A549 (cell line): ENCODE data around the gene MVB12B. TPM values are rescaled to one million over a fixed set of nuclear protein-coding genes. Genes with fewer than 3 reads are reported as not detected.

Experiments
- ATAC-seq, 2 experiments: fragments of 200-7000 bp in 1 of 2; fragments of >200 bp in 1 of 2; cut with Nextera tagmentation in 1 of 2; cut with Tn5 transposase in 1 of 2; 3 replicates each; pipeline versions ENCODE4 v1.8.0 to v1.9.1; 2018 to 2020; ENCODE audit warnings: mild to moderate bottlenecking in 1 of 2, moderate library complexity in 1 of 2
- CTCF ChIA-PET: fragments of 300-600 bp; sonication (Branson Sonifier 250); formaldehyde crosslinking; extraction: SDS; loops from one replicate; lab custom pipeline; 2021; ENCODE audit warnings: antibody characterized with exemption, inconsistent platforms; lab: Yijun Ruan, JAX
- POLR2A ChIA-PET: fragments of 350-600 bp; formaldehyde crosslinking; extraction: SDS; loops from one replicate; lab custom pipeline; 2021; ENCODE audit warnings: antibody characterized with exemption, inconsistent platforms; lab: Yijun Ruan, JAX
- DNase-seq, 2 experiments: peaks; one replicate each; pipeline versions ENCODE4 v3.0.0 to v3.0.0-alpha.2; 2011 to 2016; ENCODE audit warnings: low read depth in 1 of 2, low spot score in 1 of 2
- FAIRE-seq: peaks from 2 replicates; lab custom pipeline; 2011; peaks lifted over from hg19 to GRCh38; lab: Jason Lieb, UNC
- H3K27ac ChIP-seq, 2 experiments: fragments of >200 bp; sonication (Bioruptor Twin); formaldehyde crosslinking; 3 replicates each; pipeline ENCODE4 v1.5.1; 2016 to 2017
- H3K4me1 ChIP-seq: fragments of >200 bp; sonication (Bioruptor Twin); formaldehyde crosslinking; 3 replicates; pipeline ENCODE4 v1.6.1; 2016
- H3K4me2 ChIP-seq: fragments of >200 bp; sonication (Bioruptor Twin); formaldehyde crosslinking; 3 replicates; pipeline ENCODE4 v1.6.1; 2016
- H3K4me3 ChIP-seq: fragments of >200 bp; sonication (Bioruptor Twin); formaldehyde crosslinking; 3 replicates; pipeline ENCODE4 v1.5.1; 2016
- H3K9me3 ChIP-seq: fragments of >200 bp; sonication (Bioruptor Twin); formaldehyde crosslinking; 3 replicates; pipeline ENCODE4 v1.6.1; 2016
- CBX2 ChIP-seq: fragments of 200-600 bp; sonication (generic); IDR thresholded peaks from 2 replicates; pipeline ENCODE4 v1.6.1; 2016; ENCODE audit warnings: low read depth, mild to moderate bottlenecking, borderline replicate concordance
- EHF ChIP-seq: fragments of 250-450 bp; sonication (Bioruptor Pico); IDR thresholded peaks from 2 replicates; pipeline ENCODE4 v1.5.0; 2020; ENCODE audit warnings: mild to moderate bottlenecking
- EHMT2 ChIP-seq: fragments of 200-600 bp; sonication (generic); IDR thresholded peaks from 2 replicates; pipeline ENCODE4 v1.6.1; 2016; ENCODE audit warnings: antibody characterized with exemption, low read depth, mild to moderate bottlenecking, moderate library complexity
- EP300 ChIP-seq, 2 experiments: fragments of >200 bp; sonication (Bioruptor Twin); formaldehyde crosslinking; IDR thresholded peaks; 2 replicates in 1 of 2; 3 replicates in 1 of 2; pipeline ENCODE4 v1.6.1; 2016 to 2017
- FOSL2 ChIP-seq, 2 experiments: fragments of 450-650 bp in 1 of 2; fragments of >200 bp in 1 of 2; sonication (Bioruptor Twin) in 1 of 2; formaldehyde crosslinking; IDR thresholded peaks; 2 replicates each; pipeline versions ENCODE4 v1.5.0 to v1.6.1; 2016 to 2020; ENCODE audit warnings: mild to moderate bottlenecking in 1 of 2, moderate library complexity in 1 of 2
- GATA3 ChIP-seq: IDR thresholded peaks from 2 replicates; pipeline ENCODE4 v1.6.1; 2012; ENCODE audit warnings: borderline replicate concordance
- HOXB5 ChIP-seq: fragments of 250-450 bp; sonication (Bioruptor Pico); IDR thresholded peaks from 2 replicates; pipeline ENCODE4 v1.5.0; 2020; ENCODE audit warnings: mild to moderate bottlenecking, moderate library complexity
- KDM5A ChIP-seq: fragments of 200-600 bp; sonication (generic); IDR thresholded peaks from 2 replicates; pipeline ENCODE4 v1.6.1; 2016; ENCODE audit warnings: antibody characterized with exemption, mild to moderate bottlenecking
- NR3C1 ChIP-seq: fragments of >200 bp; sonication (Bioruptor Twin); formaldehyde crosslinking; IDR thresholded peaks from 3 replicates; pipeline ENCODE4 v1.6.1; 2017
- RAD21 ChIP-seq, 2 experiments: fragments of >200 bp in 1 of 2; sonication (Bioruptor Twin) in 1 of 2; formaldehyde crosslinking in 1 of 2; IDR thresholded peaks in 1 of 2; conservative IDR thresholded peaks in 1 of 2; 2 replicates in 1 of 2; 3 replicates in 1 of 2; pipeline ENCODE4 v1.6.1; 2012 to 2018; ENCODE audit warnings: inconsistent platforms in 1 of 2
- RARB ChIP-seq: fragments of 250-450 bp; sonication (Bioruptor Pico); IDR thresholded peaks from 2 replicates; pipeline ENCODE4 v1.8.0; 2021; ENCODE audit warnings: mild to moderate bottlenecking, moderate library complexity
- SMC3 ChIP-seq: fragments of >200 bp; sonication (Bioruptor Twin); formaldehyde crosslinking; IDR thresholded peaks from 3 replicates; pipeline ENCODE4 v1.6.1; 2018; ENCODE audit warnings: inconsistent platforms
- SREBF2 ChIP-seq: fragments of 450-650 bp; IDR thresholded peaks from 2 replicates; pipeline ENCODE4 v1.6.1; 2014; ENCODE audit warnings: mild to moderate bottlenecking, moderate library complexity
- ZFP36 ChIP-seq: fragments of 450-650 bp; IDR thresholded peaks from 2 replicates; pipeline ENCODE4 v1.6.1; 2014; ENCODE audit warnings: borderline replicate concordance; ENCODE audit not compliant: partially characterized antibody
- ZNF302 ChIP-seq: fragments of 250-450 bp; sonication (Bioruptor Pico); IDR thresholded peaks from 2 replicates; pipeline ENCODE4 v1.9.0; 2021; ENCODE audit warnings: inconsistent platforms, mild to moderate bottlenecking, moderate library complexity
- WGBS: methylation state at CpG from one replicate; pipeline ENCODE4 v1.1.6; 2017; ENCODE audit errors: missing lambda C conversion rate; 5-methylcytosine and 5-hydroxymethylcytosine counted together
- polyA plus RNA-seq, 4 experiments: library from polyadenylated mRNA; depleted of rRNA in 3 of 4; stranded (reverse); fragments of >200 nt; fragmentation: RNase III in 1 of 4; extraction: RNeasy Plus Mini Kit Qiagen cat#74134 plus additional on column Dnase treatment in 1 of 4; gene quantifications; 2 replicates in 3 of 4; 3 replicates in 1 of 4; pipeline ENCODE4 v1.2.3, GENCODE V29; 2011 to 2017
- TF ChIP-seq, protein P1 (sequence below): IDR thresholded peaks from 2 replicates; pipeline ENCODE4 v1.6.1; 2012
- TF ChIP-seq, protein P2 (sequence below): IDR thresholded peaks from 2 replicates; pipeline ENCODE4 v1.6.1; 2012; ENCODE audit warnings: low read depth, borderline replicate concordance
- TF ChIP-seq, protein P3 (sequence below): fragments of 250-450 bp; sonication (Bioruptor Pico); IDR thresholded peaks from 2 replicates; pipeline ENCODE4 v1.5.0; 2020; ENCODE audit warnings: low read depth, mild to moderate bottlenecking, moderate library complexity

MVB12B gene
- polyA plus RNA-seq, 2 of the 4 experiments (the other 2 are of a cell fraction), result 4.6 to 5.9 TPM

DNA sequence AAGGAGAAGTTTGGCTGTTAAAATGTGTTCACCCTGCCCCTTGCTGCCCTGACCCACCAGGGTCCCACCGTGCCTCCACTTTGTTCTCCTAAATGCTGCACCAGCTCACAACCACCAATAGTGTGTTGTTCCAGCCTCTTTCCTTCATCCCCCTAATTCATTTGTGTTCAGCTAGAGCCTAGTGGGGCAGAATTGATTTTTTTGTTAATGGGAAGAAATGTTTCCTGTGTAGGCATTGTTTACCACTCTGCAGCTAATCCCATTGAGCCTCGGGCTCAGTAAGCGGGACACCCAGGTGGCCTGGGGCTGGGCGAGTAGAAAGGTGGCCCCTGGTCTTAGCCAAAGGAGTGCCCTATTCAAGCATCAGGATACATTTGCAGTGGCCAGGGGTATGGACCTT, 127.6 kb downstream of the MVB12B start:
- no peak for TF ChIP-seq EHF (CRISPR knock-in tag)
- POLR2A ChIA-PET, result no interaction called here
- Histone ChIP-seq H3K9me3 (no peaks in the 10 kb centered on the region), H3K4me1 (no peaks in the 10 kb centered on the region), H3K4me3 (no peak overlapping the region), H3K27ac (no peak overlapping the region), H3K4me2 (no peak overlapping the region)
- ATAC-seq, result no peak
- CTCF ChIA-PET, result no interaction called here
- 92% methylated on average over 4 of the region's 4 CpGs for WGBS
- no peak for FAIRE-seq
- DNase-seq, result no peak

DNA sequence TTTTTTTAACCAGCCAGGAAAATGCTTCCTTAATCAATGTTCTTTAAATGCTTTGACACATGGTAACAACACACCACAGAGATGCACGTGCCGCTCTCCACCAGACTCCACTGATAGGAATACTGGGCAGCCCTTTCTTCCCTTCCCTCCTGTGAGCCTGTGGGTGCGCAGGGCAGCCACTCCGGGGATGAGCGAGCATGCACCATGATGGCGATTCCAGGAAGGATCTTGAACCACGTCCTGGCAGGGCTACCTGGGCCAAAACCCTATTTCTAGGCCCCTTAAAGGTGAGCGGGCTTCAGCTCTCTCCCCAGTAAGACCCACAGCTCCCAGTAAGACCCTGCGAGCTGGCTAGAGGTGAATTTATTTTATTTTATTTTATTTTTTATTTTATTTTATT, 128.2 kb downstream of the MVB12B start:
- no peak for DNase-seq
- CTCF ChIA-PET, result interaction anchor here (0.8 to 1.0 kb wide), 3 partner anchors 7 to 36 kb away, joined by 3 to 4 read pairs (median 3); no protein-coding TSS in a partner anchor
- H3K27ac ChIP-seq, result no peak overlapping the region
- H3K4me1 ChIP-seq, result no peaks in the 10 kb centered on the region
- no peak for FAIRE-seq
- no peak overlapping the region for H3K4me2 ChIP-seq
- WGBS, result 96% methylated on average over 9 of the region's 9 CpGs
- H3K4me3 ChIP-seq, result no peak overlapping the region
- no peak for TF ChIP-seq SREBF2
- no peak for TF ChIP-seq GATA3
- TF ChIP-seq, protein P1, sequence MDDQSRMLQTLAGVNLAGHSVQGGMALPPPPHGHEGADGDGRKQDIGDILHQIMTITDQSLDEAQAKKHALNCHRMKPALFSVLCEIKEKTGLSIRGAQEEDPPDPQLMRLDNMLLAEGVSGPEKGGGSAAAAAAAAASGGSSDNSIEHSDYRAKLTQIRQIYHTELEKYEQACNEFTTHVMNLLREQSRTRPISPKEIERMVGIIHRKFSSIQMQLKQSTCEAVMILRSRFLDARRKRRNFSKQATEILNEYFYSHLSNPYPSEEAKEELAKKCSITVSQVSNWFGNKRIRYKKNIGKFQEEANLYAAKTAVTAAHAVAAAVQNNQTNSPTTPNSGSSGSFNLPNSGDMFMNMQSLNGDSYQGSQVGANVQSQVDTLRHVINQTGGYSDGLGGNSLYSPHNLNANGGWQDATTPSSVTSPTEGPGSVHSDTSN, result no peak
- no peak for TF ChIP-seq EHMT2
- no peak for TF ChIP-seq SMC3
- TF ChIP-seq, all 56 proteins: peak for 0
- H3K9me3 ChIP-seq, result no peaks in the 10 kb centered on the region
- no peak for ATAC-seq
- POLR2A ChIA-PET, result no interaction called here

DNA sequence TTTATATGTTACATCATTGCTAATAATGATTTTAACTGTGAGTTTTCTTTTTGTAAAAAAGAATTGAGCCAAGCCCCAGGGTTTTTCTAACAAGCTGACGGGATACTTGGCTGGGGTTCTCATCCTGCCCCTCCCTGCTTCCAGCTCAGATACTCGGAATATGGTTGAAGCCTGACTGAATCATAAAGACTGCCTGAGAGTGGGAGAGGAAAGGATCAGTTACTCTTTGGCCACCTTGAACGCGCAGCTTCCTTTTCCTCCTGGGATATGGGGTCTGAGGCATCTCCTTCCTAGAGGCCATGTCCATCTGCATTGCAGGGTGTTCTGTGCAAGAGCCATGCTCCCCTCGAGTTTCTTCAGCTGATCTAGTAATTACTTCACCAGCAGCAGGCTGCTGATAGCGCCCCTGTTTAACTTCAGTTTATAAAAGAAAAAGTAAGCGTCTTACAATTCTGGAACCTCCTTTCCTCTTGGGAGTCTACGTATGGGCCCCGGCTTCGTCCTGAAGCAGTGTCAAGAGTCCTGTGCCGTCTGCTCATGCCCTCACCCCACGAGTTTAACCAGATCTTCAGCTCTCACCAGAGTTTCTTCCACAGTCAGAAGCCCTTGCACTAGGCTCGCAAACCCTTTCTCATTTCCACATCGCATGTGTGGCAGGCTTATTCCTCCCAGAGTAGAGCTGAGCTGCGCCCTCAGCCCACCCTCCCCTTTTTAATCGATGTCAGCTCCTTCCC, 130.0 kb downstream of the MVB12B start:
- FAIRE-seq, result no peak
- POLR2A ChIA-PET, result interaction anchor here (0.6 kb wide), 1 partner anchor 21 kb away, joined by 5 read pairs; no protein-coding TSS in a partner anchor
- Histone ChIP-seq H3K4me1 (no peaks in the 10 kb centered on the region), H3K9me3 (no peaks in the 10 kb centered on the region)
- no peak for DNase-seq
- TF ChIP-seq RARB (no peak), HOXB5 (no peak), SMC3 (no peak), NR3C1 (no peak), CBX2 (no peak), KDM5A (no peak), ZFP36 (no peak), GATA3 (no peak), EHMT2 (no peak), EP300 (IDR thresholded peaks at IDR 0.05) (no peak), FOSL2 (IDR thresholded peaks at IDR 0.05) (no peak), FOSL2 (CRISPR knock-in tag; IDR thresholded peaks at IDR 0.05) (no peak), RAD21 (conservative IDR thresholded peaks at IDR 0.05 in 1 of 2, IDR thresholded peaks at IDR 0.05 in 1 of 2) (no peak), ZNF302 (CRISPR knock-in tag) (no peak)
- TF ChIP-seq, protein P2, sequence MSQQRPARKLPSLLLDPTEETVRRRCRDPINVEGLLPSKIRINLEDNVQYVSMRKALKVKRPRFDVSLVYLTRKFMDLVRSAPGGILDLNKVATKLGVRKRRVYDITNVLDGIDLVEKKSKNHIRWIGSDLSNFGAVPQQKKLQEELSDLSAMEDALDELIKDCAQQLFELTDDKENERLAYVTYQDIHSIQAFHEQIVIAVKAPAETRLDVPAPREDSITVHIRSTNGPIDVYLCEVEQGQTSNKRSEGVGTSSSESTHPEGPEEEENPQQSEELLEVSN, result no peak
- TF ChIP-seq, protein P3, sequence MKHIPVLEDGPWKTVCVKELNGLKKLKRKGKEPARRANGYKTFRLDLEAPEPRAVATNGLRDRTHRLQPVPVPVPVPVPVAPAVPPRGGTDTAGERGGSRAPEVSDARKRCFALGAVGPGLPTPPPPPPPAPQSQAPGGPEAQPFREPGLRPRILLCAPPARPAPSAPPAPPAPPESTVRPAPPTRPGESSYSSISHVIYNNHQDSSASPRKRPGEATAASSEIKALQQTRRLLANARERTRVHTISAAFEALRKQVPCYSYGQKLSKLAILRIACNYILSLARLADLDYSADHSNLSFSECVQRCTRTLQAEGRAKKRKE (CRISPR knock-in tag), result no peak
- TF ChIP-seq, all 56 proteins: peak for 0
- no peak for ATAC-seq
- Histone ChIP-seq H3K27ac (no peak overlapping the region), H3K4me2 (no peak overlapping the region), H3K4me3 (no peak overlapping the region)
- WGBS, result 85% methylated on average over 16 of the region's 16 CpGs
- CTCF ChIA-PET, result interaction anchor here (0.6 to 1.7 kb wide), 9 partner anchors 33 to 1149 kb away, joined by 3 to 7 read pairs (median 3); no protein-coding TSS in a partner anchor
